GM23248 (cell line): ENCODE results near the gene LRR1.

ENCODE experiments used
- EZH2 ChIP-seq: fragments of 200-600 bp; sonication (generic); IDR thresholded peaks from 2 replicates; pipeline ENCODE4 v1.6.1; 2018; ENCODE audit warnings: antibody characterized with exemption, mild to moderate bottlenecking; ENCODE audit not compliant: insufficient read depth, poor library complexity, severe bottlenecking
- EZH2phosphoT487 ChIP-seq: fragments of 200-600 bp; sonication (generic); IDR thresholded peaks from 2 replicates; pipeline ENCODE4 v1.6.1; 2018; ENCODE audit warnings: antibody characterized with exemption, moderate library complexity, mild to moderate bottlenecking, low read depth; ENCODE audit not compliant: insufficient read depth

GRCh38 chr14:49549446-49549845 lies 49.3 kb upstream of the LRR1 start:
- TF ChIP-seq EZH2 (no peak), EZH2phosphoT487 (no peak)
